HEK293 (cell line): ENCODE data around the gene SCD.
A peak's percentile ranks its signal among the peaks of the same experiment; 100 is the strongest.

Experiments
- CTCF ChIA-PET: fragments of 350-600 bp; formaldehyde crosslinking; extraction: SDS; loops from one replicate; lab custom pipeline; 2021; ENCODE audit warnings: antibody characterized with exemption; lab: Yijun Ruan, JAX
- POLR2A ChIA-PET: fragments of 300-600 bp; formaldehyde crosslinking; extraction: SDS; loops from one replicate; lab custom pipeline; 2020; ENCODE audit warnings: antibody characterized with exemption, inconsistent platforms; lab: Yijun Ruan, JAX
- H3K27ac ChIP-seq: fragments of 200-500 bp; sonication (Bioruptor generic); 2 replicates; pipeline ENCODE4 v1.5.1; 2014; ENCODE audit warnings: low read depth, low read length, control low read depth, inconsistent platforms; ENCODE audit errors: extremely low read depth
- H3K36me3 ChIP-seq, 2 experiments: fragments of 200-500 bp in 1 of 2; sonication (Bioruptor generic) in 1 of 2; 1 replicate in 1 of 2; 2 replicates in 1 of 2; pipeline ENCODE4 v1.5.1; 2014 to 2017; ENCODE audit warnings: inconsistent platforms in 2 of 2, low read length in 2 of 2; ENCODE audit not compliant: control insufficient read depth in 2 of 2, insufficient read depth in 1 of 2
- H3K4me1 ChIP-seq: fragments of 200-500 bp; sonication (Bioruptor generic); 2 replicates; pipeline ENCODE4 v1.5.1; 2014; ENCODE audit warnings: mild to moderate bottlenecking, low read length, inconsistent platforms; ENCODE audit not compliant: control insufficient read depth, insufficient read depth
- H3K4me3 ChIP-seq: 2 replicates; pipeline ENCODE4 v1.5.1; 2011; ENCODE audit warnings: low read depth, mild to moderate bottlenecking, control low read depth, low read length, moderate library complexity
- H3K9me3 ChIP-seq: fragments of 200-500 bp; sonication (Bioruptor generic); 2 replicates; pipeline ENCODE4 v1.5.1; 2014; ENCODE audit warnings: low read depth, low read length, inconsistent platforms; ENCODE audit not compliant: control insufficient read depth, insufficient read depth
- GLI2 ChIP-seq: fragments of 450-650 bp; formaldehyde crosslinking; IDR thresholded peaks from 2 replicates; pipeline ENCODE4; 2017; ENCODE audit warnings: missing biosample characterization, missing genetic modification characterization, low read depth, borderline replicate concordance
- SP2 ChIP-seq: fragments of 450-650 bp; formaldehyde crosslinking; IDR thresholded peaks from 2 replicates; pipeline ENCODE4 v1.5.1; 2016; ENCODE audit warnings: missing biosample characterization, missing genetic modification characterization
- SP3 ChIP-seq: fragments of 450-650 bp; formaldehyde crosslinking; IDR thresholded peaks from 2 replicates; pipeline ENCODE4 v1.5.1; 2016; ENCODE audit warnings: missing biosample characterization, missing genetic modification characterization
- ZBTB20 ChIP-seq: fragments of 450-650 bp; formaldehyde crosslinking; IDR thresholded peaks from 2 replicates; pipeline ENCODE4 v1.5.1; 2016; ENCODE audit warnings: missing biosample characterization, missing genetic modification characterization
- ZNF140 ChIP-seq: fragments of 450-650 bp; formaldehyde crosslinking; IDR thresholded peaks from 2 replicates; pipeline ENCODE4 v1.5.1; 2016; ENCODE audit warnings: missing biosample characterization, missing genetic modification characterization
- ZNF155 ChIP-seq: fragments of 450-650 bp; formaldehyde crosslinking; IDR thresholded peaks from 2 replicates; pipeline ENCODE4 v1.5.1; 2016; ENCODE audit warnings: missing biosample characterization, missing genetic modification characterization
- ZNF202 ChIP-seq: fragments of 450-650 bp; formaldehyde crosslinking; IDR thresholded peaks from 2 replicates; pipeline ENCODE4 v1.5.1; 2016; ENCODE audit warnings: missing biosample characterization, missing genetic modification characterization, borderline replicate concordance
- ZNF335 ChIP-seq: fragments of 450-650 bp; formaldehyde crosslinking; conservative IDR thresholded peaks from 2 replicates; pipeline ENCODE4 v1.5.1; 2016; ENCODE audit warnings: missing biosample characterization, missing genetic modification characterization
- ZNF350 ChIP-seq: fragments of 450-650 bp; formaldehyde crosslinking; IDR thresholded peaks from 2 replicates; pipeline ENCODE4 v1.5.0; 2017; ENCODE audit warnings: missing biosample characterization, mild to moderate bottlenecking, missing genetic modification characterization
- ZNF433 ChIP-seq: fragments of 450-650 bp; formaldehyde crosslinking; IDR thresholded peaks from 2 replicates; pipeline ENCODE4 v1.5.1; 2016; ENCODE audit warnings: missing biosample characterization, missing genetic modification characterization, low read depth
- ZNF473 ChIP-seq: fragments of 450-650 bp; formaldehyde crosslinking; IDR thresholded peaks from 2 replicates; pipeline ENCODE4 v1.5.1; 2017; ENCODE audit warnings: missing biosample characterization, missing genetic modification characterization
- ZNF629 ChIP-seq: fragments of 450-650 bp; formaldehyde crosslinking; IDR thresholded peaks from 2 replicates; pipeline ENCODE4 v1.5.1; 2017; ENCODE audit warnings: missing biosample characterization, missing genetic modification characterization
- ZNF785 ChIP-seq: fragments of 450-650 bp; formaldehyde crosslinking; IDR thresholded peaks from 2 replicates; pipeline ENCODE4 v1.5.1; 2016; ENCODE audit warnings: missing biosample characterization, missing genetic modification characterization
- TF ChIP-seq, protein P1 (sequence below): fragments of 450-650 bp; formaldehyde crosslinking; IDR thresholded peaks from 2 replicates; pipeline ENCODE4 v1.5.1; 2016; ENCODE audit warnings: missing biosample characterization, missing genetic modification characterization, borderline replicate concordance
- TF ChIP-seq, protein P2 (sequence below): fragments of 450-650 bp; formaldehyde crosslinking; IDR thresholded peaks from 2 replicates; pipeline ENCODE4 v1.5.1; 2017; ENCODE audit warnings: missing biosample characterization, missing genetic modification characterization
- TF ChIP-seq, protein P3 (sequence below): fragments of 450-650 bp; formaldehyde crosslinking; IDR thresholded peaks from 2 replicates; pipeline ENCODE4 v1.5.1; 2017; ENCODE audit warnings: missing biosample characterization, missing genetic modification characterization
- TF ChIP-seq, protein P4 (sequence below): fragments of 450-650 bp; formaldehyde crosslinking; IDR thresholded peaks from 2 replicates; pipeline ENCODE4 v1.5.1; 2017; ENCODE audit warnings: missing biosample characterization, mild to moderate bottlenecking, missing genetic modification characterization, moderate library complexity
- TF ChIP-seq, protein P5 (sequence below): fragments of 450-650 bp; formaldehyde crosslinking; optimal IDR thresholded peaks from 2 replicates; pipeline ENCODE3; 2016; ENCODE audit warnings: missing biosample characterization, mild to moderate bottlenecking, missing genetic modification characterization

Gene SCD

DNA sequence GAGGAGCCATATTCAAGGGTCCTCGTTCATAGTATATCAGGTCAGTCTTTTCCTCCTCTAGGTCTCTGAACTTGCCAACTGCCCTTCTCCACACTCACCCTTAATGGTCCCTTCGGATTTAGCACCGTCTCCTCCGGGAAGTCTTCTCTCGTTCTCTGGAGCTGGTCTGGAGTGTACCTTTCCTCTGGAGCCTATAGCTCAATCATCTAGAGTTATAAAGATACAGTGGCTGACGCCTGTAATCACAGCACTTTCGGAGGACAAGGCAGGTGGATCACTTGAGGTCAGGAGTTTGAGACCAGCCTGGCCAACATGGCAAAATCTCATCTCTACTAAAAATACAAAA, 4.4 kb upstream of the SCD start (continued):
- TF ChIP-seq ZNF202 (no peak), ZNF335 (tag by site-specific recombination) (0 out of 2 replicates have a peak, but pooled peaks have one; percentile 11), ZNF629 (no peak), ZNF785 (tag by site-specific recombination) (no peak), ZNF473 (tag by site-specific recombination) (no peak), ZBTB20 (tag by site-specific recombination) (0 out of 2 replicates have a peak, but pooled peaks have one; percentile 28), ZNF433 (tag by site-specific recombination) (no peak), SP2 (tag by site-specific recombination) (no peak), SP3 (no peak), ZNF155 (tag by site-specific recombination) (no peak)
- TF ChIP-seq, protein P1, sequence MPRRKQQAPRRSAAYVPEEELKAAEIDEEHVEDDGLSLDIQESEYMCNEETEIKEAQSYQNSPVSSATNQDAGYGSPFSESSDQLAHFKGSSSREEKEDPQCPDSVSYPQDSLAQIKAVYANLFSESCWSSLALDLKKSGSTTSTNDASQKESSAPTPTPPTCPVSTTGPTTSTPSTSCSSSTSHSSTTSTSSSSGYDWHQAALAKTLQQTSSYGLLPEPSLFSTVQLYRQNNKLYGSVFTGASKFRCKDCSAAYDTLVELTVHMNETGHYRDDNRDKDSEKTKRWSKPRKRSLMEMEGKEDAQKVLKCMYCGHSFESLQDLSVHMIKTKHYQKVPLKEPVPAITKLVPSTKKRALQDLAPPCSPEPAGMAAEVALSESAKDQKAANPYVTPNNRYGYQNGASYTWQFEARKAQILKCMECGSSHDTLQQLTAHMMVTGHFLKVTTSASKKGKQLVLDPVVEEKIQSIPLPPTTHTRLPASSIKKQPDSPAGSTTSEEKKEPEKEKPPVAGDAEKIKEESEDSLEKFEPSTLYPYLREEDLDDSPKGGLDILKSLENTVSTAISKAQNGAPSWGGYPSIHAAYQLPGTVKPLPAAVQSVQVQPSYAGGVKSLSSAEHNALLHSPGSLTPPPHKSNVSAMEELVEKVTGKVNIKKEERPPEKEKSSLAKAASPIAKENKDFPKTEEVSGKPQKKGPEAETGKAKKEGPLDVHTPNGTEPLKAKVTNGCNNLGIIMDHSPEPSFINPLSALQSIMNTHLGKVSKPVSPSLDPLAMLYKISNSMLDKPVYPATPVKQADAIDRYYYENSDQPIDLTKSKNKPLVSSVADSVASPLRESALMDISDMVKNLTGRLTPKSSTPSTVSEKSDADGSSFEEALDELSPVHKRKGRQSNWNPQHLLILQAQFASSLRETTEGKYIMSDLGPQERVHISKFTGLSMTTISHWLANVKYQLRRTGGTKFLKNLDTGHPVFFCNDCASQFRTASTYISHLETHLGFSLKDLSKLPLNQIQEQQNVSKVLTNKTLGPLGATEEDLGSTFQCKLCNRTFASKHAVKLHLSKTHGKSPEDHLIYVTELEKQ = no peak
- TF ChIP-seq, protein P2, sequence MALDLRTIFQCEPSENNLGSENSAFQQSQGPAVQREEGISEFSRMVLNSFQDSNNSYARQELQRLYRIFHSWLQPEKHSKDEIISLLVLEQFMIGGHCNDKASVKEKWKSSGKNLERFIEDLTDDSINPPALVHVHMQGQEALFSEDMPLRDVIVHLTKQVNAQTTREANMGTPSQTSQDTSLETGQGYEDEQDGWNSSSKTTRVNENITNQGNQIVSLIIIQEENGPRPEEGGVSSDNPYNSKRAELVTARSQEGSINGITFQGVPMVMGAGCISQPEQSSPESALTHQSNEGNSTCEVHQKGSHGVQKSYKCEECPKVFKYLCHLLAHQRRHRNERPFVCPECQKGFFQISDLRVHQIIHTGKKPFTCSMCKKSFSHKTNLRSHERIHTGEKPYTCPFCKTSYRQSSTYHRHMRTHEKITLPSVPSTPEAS (tag by site-specific recombination) = no peak
- TF ChIP-seq, protein P3, sequence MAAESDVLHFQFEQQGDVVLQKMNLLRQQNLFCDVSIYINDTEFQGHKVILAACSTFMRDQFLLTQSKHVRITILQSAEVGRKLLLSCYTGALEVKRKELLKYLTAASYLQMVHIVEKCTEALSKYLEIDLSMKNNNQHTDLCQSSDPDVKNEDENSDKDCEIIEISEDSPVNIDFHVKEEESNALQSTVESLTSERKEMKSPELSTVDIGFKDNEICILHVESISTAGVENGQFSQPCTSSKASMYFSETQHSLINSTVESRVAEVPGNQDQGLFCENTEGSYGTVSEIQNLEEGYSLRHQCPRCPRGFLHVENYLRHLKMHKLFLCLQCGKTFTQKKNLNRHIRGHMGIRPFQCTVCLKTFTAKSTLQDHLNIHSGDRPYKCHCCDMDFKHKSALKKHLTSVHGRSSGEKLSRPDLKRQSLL (tag by site-specific recombination) = peak; percentile 91
- TF ChIP-seq, protein P4, sequence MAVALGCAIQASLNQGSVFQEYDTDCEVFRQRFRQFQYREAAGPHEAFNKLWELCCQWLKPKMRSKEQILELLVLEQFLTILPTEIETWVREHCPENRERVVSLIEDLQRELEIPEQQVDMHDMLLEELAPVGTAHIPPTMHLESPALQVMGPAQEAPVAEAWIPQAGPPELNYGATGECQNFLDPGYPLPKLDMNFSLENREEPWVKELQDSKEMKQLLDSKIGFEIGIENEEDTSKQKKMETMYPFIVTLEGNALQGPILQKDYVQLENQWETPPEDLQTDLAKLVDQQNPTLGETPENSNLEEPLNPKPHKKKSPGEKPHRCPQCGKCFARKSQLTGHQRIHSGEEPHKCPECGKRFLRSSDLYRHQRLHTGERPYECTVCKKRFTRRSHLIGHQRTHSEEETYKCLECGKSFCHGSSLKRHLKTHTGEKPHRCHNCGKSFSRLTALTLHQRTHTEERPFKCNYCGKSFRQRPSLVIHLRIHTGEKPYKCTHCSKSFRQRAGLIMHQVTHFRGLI (tag by site-specific recombination) = no peak

DNA sequence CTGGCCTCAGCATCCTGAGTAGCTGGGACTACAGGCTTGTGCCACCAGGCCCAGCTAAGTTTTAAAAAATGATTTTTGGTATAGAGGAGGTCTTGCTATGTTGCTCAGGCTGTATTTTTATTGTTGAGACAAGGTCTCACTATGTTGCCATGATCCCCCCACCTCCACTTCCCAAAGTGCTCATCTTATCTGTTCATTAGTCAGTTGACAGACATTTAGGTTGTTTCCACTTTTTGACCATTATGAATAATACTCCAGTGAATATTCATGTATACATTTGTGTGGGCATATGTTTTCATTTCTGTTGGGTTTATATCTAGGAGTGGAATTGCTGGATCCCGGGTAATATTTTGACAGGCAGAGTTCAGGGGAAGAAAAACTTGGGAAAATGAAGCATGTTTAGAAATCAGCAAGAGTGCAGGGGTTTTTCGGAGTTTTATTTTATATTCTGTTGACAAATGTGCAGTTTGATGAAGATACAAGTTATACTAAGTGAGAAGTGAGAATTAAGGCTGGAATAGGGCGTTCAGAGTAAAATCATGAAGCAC, 2.7 kb upstream of the SCD start:
- H3K9me3 ChIP-seq = no peaks in the 10 kb centered on the region
- no peak overlapping the region for H3K4me3 ChIP-seq
- peaks cover 8% of the 10 kb centered on the region for H3K4me1 ChIP-seq
- H3K27ac ChIP-seq = no peak overlapping the region
- POLR2A ChIA-PET = interaction anchor here (0.7 to 2.6 kb wide), 3 partner anchors 29 to 48 kb away, joined by 3 to 9 read pairs (median 3); no protein-coding TSS in a partner anchor
- TF ChIP-seq, protein P5, sequence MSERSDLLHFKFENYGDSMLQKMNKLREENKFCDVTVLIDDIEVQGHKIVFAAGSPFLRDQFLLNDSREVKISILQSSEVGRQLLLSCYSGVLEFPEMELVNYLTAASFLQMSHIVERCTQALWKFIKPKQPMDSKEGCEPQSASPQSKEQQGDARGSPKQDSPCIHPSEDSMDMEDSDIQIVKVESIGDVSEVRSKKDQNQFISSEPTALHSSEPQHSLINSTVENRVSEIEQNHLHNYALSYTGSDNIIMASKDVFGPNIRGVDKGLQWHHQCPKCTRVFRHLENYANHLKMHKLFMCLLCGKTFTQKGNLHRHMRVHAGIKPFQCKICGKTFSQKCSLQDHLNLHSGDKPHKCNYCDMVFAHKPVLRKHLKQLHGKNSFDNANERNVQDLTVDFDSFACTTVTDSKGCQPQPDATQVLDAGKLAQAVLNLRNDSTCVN (tag by site-specific recombination) = no peak
- no peak for TF ChIP-seq GLI2 (tag by site-specific recombination)
- TF ChIP-seq ZNF140 = peak; percentile 97
- no peak for TF ChIP-seq ZNF350 (tag by site-specific recombination)
- H3K36me3 ChIP-seq = peaks cover 0 to 11% of the 10 kb centered on the region in 2 experiments; a peak in 1 of 3 replicates
- CTCF ChIA-PET = interaction anchor here (0.7 to 20.2 kb wide), 6 partner anchors 29 to 174 kb away, joined by 3 to 342 read pairs (median 14); partner anchors contain the start of gene SEC31B
